NCI-H187 (cell line): Measurements from ENCODE around the gene MMP27.
A peak's percentile ranks its signal among the peaks of the same experiment; 100 is the strongest.
"Not testable (repeated sequence)": the region's sequence is repeated elsewhere in the genome, so short reads cannot be mapped to it uniquely, and the experiment has no call there.

ENCODE experiments used
- DNase-seq, 2 experiments: peaks; one replicate each; lab custom pipeline; 2025; lab: John Stamatoyannopoulos, UW

The MMP27 gene, protein sequence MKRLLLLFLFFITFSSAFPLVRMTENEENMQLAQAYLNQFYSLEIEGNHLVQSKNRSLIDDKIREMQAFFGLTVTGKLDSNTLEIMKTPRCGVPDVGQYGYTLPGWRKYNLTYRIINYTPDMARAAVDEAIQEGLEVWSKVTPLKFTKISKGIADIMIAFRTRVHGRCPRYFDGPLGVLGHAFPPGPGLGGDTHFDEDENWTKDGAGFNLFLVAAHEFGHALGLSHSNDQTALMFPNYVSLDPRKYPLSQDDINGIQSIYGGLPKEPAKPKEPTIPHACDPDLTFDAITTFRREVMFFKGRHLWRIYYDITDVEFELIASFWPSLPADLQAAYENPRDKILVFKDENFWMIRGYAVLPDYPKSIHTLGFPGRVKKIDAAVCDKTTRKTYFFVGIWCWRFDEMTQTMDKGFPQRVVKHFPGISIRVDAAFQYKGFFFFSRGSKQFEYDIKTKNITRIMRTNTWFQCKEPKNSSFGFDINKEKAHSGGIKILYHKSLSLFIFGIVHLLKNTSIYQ

DNA sequence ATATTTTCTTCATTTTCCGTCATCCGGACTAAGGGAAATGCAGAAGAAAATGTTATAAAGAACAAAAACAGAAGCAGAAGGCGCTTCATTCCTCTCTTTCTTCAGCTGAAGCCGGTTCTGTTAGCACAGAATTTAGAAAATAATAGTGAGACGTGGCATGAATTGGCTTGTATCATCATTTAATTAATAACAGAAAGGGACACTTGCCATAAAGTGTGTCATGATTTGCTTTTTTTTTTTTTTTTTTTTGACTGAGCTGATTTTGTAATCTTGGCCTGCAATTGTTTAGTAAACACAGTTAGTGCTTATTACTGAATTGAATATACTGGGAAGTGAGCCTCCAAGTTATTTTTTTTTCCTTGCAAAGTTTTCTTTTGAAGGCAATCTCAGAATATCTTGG lies at the start of gene MMP27:
Gene MMP27, minus strand, starts transcription at position 144 of the 400 bp plus-strand sequence. Its CDS starts 55 bp downstream, at position 89.
- DNase-seq, result no peak

DNA sequence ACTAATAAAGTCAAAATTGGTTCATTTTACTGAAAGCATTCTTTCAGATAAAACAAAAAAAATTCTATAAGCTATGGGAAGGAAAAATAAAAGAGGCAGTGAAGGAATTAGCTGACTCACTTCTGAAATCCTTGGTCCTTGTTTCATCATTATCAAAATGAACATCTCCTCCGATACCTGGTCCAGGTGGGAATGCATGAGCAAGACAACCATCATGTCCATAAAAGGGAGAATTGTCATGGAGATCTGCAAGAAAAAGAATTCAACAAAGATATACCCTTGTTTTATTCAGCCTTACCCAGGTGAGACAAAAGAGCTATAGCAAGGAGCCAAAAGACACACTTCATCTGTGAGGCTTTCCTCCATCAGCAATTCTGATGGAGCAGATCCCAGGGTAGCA lies 47.7 kb upstream of the MMP27 start:
- DNase-seq, result no peak

DNA sequence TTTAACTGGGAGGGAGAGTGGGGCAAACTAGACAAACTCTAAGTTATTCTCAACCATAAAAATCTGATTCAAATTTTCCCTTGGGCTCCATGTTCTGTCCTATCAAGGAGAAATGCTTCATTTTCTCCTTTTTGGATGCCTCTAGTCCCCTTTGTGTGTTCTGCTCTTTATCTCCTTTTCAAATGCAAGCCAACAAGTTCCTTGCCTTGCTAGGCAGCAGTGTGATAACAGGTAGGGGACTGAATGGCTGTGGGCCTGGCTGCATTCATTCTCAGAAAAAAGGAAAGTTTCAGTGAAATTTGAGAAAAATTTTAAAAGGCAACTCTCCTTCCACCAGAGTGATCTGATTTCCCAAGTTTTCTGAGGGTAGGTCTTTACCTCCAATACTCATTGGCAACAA lies 46.1 kb upstream of the MMP27 start:
- DNase-seq, result no peak

DNA sequence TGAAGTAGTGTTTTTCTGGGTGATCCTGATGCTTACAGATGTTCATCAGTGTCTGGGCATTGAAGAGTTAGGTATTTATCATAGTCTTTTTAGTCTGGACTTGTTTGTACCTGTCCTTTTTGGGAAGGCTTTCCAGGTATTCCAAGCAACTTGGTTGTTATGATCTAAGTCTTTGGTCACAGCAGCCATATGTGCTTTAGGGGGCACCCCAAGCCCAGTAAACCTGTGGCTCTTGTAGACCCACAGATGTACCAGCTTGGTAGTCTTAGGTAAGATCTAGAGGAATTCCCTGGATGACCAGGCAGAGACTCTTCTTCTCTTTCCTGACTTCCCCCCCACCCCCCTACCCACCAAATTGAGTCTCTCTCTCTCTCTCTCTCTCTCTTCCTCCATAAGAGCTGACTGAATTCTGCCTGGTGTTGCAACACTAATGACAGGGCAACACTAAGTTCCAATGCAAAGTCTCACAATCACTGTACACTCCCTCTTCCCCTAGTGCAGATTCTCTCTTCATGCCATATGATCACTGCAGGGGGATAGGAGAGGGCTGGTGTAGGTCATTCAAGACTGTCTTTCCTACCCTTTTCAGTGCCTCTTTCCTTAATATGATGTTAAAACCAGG lies 43.6 kb upstream of the MMP27 start:
- DNase-seq, result no peak

DNA sequence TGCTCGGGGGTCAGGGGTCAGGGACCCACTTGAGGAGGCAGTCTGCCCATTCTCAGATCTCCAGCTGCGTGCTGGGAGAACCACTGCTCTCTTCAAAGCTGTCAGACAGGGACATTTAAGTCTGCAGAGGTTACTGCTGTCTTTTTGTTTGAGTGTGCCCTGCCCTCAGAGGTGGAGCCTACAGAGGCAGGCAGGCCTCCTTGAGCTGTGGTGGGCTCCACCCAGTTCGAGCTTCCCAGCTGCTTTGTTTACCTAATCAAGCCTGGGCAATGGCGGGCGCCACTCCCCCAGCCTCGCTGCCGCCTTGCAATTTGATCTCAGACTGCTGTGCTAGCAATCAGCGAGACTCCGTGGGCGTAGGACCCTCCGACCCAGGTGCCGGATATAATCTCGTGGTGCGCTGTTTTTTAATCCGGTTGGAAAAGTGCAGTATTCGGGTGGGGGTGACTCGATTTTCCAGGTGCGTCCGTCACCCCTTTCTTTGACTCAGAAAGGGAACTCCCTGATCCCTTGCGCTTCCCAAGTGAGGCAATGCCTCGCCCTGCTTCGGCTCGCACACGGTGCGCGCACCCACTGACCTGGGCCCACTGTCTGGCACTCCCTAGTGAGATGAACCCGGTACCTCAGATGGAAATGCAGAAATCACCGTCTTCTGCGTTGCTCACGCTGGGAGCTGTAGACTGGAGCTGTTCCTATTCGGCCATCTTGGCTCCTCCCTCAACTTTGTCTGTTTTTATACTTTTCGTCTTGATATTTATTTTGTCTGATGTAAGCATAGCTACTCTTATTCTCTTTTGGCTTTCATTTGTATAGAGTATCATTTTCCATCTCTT lies 41.4 kb upstream of the MMP27 start:
- DNase-seq, result peak in 1 of 2 experiments; percentile 8

DNA sequence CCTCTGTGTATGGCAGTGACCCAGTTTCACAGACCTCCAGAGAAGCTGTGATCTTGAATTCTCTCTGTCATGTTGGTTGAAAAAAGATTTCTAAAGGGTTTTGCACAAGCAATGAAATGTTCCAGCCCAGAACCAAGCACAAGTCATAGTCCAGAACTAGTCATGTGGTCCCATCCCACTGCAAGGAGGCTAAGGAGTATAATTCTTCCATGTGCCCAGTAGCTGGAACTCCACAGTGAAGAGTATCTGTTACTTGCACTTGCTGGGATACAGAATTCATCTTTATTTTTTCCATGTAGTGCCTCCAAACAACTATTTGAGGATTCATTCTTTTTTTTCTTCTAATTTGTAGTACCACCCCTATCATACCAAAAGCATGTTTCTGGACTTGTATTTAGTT lies 29.1 kb upstream of the MMP27 start:
- DNase-seq, result no peak

DNA sequence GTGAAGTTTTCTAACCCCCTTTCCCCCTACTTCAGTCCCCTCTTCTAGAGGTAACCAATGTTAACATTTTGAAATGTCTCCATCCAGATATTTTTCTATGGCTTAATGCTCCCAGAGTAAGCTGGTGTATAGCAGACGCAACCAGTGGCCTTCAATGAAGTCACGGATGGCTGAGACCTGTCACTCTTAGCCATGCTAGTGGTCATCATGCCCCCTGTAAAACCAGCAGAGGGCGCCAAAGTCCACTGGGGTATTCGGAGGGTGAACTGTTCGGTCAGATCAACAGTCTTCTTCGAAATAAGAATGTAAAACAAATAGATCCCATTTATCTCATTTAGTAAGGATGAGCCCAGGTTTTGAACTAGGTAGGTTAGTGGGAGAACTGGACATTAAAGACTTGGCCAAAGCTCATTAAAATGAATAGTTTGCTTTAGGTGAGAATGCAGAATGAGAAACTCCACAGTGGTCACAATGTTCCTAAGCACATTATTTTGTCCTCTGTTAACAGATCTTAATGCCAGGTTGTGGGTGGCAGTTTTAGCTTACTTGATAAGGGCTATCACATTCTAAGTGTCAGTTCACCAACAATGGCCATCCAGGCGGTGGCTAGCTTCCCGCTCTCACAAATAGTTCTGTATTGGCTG lies 27.8 kb upstream of the MMP27 start:
- DNase-seq, result peak; percentile 32 to 72

DNA sequence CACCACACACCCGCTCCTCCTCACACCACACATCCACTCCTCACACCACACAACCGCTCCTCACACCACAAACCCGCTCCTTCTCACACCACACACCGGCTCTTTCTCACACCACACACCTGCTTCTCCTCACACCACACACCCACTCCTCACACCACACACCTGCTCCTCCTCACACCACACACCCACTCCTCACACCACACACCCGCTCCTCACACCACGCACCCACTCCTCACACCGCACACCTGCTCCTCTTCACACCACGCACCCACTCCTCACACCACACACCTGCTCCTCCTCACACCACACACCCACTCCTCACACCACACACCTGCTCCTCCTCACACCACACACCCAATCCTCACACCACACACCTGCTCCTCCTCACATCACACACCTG lies 25.4 kb upstream of the MMP27 start:
- DNase-seq, result not testable (repeated sequence)

DNA sequence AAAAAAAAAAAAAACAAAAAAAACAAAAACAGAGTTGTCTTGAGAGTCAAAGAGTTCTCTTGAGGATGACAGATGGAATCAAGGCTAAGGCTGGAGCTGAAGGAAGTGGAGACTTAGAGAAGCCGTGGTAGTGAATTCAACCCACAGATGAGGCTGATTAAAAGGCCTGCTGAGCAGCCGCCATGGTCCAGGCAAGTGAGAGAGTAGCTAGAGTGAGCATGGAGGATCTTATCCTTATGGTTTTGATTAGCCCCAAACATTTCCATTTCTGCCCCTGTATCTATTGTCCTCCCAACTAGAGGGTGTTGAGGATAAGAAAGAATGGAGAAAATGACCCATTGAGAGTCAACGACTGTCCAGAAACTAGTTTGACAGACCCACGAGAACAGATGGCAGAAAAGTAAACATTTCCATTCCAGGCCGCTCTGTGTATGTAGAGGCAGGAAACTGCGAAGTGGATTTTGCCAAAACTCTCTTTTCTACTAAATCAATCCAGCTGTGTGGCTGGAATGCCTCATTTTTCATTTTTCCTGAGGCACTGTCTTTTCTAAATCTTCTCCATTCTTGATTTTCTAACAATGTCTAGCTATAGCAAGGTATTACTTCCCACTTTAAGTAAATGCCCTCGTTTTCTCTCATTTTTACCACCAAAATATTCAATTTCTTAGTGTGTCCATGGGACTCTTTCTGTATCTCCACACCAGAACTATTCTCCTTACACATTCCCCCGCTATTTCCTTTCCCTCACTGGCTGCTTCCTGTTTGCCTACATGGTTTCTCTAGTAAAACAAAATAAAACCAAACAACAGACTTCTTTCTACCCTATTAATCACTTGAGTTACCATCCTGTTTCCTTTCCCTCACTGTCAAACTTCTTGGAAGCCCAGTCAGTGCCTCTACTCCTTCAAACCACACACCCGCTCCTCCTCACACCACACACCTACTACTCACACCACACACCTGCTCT lies 24.6 kb upstream of the MMP27 start:
- no peak for DNase-seq

DNA sequence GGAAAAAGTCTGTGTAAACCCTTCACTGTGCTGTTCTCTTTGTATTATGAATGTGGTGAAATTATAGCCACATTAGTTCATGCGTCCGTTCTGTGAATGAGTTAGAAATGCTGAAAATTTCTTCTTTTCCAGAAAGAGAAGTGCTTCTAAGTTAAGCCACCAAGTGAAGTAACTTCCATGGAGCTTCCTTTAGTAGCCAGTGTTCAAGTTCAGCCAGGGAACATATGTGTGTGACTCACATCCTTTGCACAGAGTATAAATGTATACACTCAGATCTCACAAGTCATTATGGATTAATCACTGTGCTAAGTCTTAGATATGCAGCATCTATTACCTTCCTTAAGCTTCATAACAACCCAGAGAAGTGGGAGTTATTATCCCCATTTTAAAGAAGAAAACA lies 22.3 kb upstream of the MMP27 start:
- DNase-seq, result no peak

DNA sequence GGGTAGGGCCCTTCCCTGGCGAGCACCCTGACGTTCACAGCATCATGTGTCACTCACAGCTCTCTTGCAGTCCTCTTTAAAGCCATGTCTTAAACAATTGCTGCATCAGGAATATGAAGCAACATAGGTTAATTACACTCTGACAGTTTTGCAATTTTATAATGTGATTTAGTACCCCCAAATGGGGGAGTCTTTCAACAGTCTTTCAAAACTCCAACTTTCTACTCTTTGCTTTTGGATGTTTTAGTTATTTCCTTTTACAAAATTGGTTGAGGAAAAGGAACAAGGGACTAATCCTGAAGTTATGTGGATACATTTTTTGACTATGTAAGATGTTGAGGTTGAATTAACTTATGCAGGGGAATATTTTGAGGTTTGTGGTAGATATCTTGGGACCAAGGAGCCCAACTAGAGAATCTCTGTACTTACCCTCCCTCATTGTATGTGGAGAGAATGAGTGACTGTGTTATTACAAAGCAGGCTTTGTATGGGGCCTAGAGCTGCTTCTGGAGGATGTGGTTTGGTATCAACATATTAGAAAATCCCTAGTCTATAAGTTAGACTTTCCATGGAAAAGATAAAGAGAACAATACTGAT lies 19.4 kb upstream of the MMP27 start, which contains the start of gene MMP8:
Gene MMP8, minus strand, starts transcription at position 51 of the 597 bp plus-strand sequence. CDS start 99 bp downstream, outside the sequence.
- DNase-seq, result no peak

DNA sequence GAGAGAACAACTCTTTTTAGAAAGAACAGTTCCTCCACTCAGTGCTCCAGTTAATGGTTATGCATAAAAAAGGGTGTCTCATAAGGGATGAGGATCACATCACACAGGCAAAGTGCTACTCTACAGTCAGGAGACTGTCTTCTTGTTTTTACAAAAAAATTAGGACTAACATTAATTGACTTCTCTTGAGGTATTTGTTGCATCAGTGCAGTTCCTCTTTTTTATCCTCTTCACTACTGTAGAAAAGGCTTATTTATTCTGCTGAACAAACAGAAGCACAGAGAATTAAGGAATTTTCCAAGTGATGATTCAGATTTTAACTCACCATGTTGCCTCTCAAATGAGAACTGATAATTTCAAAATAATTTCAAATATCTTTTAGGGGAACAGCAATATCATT lies 17.3 kb upstream of the MMP27 start:
- no peak for DNase-seq

DNA sequence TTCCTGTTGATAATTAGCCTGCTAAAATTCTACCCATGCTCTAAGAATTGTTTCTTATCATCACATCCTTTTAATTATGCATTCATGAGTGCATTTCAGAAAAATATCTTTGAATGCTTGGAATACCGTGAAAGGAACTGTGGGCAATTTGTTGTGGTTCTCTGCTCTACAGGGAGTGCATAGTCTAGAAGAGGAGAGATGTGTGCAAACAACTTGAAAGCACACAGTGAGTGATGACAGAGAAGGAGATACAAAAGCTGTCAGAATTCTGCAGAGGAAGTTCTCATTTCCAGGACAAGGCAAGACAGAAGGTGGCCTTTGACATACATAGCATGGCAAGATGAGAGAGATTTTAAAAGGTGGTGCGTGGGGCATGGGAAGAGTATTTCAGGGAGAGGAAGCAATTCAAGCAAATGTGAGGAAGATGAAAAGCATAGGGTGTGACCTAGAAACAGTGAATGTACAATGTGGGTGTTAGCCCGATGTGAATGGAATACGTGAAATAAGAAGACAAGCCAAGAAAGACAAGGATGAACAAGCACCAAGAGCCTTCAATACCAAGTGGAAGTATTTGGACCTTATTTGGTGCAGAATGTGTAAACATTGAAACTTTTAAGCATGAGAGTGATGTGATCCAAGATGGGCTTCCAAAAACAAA lies 14.2 kb upstream of the MMP27 start:
- DNase-seq, result no peak

DNA sequence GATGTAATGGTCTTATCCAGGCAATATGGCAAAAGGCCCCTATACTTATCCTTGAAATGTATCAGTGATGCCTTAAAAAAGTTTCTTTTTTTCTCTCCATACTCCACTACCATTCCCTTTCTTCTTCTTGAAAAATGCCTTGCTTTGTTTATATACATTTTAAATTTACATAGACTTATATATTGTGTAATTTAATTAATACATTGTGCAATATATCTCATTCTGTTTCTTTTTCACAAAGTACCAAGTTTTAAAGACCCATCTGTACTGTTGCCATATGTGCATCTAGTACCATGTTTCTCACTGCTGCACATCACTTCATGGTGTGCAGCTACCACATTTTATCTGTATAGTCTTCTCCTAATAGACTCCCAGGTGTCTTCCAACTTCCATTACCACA lies 11.7 kb upstream of the MMP27 start:
- DNase-seq, result no peak

DNA sequence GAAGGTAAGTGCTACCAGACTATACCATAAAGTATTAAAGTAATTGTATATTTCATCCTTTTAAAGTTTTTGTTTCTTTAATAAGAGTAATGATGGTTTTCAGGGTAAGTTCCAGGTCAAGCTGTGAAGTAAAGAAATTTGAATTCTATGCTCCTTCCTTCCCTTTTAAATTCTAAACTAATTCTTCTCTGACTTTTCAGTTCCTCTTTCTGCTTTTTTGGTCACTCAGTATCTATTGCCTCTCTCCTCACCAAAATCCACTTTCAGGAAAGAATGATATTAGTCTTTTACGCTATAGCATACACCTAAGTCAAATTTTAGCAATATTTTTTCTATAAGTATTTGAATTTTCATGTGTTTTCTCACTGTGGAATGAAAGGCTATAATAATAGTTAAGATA lies 11.0 kb upstream of the MMP27 start:
- no peak for DNase-seq

DNA sequence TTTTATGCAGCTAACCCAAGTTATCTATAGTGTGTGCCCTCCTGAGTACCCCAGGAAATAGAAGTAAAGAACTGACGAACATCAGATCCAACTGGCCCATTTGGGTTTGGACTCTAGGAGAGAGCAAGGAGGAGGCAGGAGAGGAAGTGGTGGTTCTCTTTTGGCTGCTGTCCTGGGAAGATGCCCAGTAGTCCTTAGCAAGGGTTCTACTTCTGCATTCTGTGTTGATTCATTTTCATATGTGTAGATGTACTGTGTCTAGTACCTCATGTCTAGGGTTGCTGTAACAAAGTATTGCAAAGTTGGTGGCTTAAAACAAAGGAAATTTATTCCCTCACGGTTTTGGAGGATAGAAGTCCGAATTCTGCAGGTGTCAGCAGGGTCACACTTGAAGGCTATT lies 6.6 kb upstream of the MMP27 start:
- DNase-seq, result no peak

DNA sequence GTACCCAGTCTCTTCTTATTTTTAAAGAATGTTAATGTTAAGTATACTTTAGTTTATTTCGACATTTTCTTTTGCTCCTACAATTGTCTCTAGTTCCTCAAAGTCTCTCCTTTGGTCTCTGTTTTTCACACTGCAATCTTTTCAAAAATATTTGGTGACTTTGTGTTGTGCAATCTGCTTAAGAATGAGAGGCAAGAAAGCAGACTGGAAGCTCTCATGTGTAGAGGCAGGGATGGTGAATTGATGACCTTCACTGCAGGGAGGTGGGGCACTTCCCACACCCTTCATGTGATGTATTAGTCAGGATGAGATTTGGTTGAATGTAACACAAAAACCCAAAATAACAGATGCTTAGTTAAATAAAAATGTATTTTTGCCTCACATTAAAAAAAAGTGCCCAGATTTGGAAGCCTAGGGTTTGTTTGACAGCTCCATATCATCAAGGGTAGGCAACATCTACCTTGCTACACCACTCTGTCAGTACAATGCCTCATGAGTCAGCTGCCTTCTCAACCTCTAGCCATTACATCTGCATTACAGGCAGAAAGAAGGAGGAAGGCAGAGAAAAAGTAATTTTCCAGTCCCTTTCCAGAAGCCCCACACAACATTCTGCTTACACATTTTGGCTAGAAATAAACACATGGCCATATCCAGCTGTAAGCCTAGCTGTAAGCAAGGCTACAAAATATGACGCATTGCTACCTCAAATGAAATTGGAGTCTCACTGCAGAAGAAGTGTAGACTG lies 3.8 kb upstream of the MMP27 start:
- DNase-seq, result no peak

DNA sequence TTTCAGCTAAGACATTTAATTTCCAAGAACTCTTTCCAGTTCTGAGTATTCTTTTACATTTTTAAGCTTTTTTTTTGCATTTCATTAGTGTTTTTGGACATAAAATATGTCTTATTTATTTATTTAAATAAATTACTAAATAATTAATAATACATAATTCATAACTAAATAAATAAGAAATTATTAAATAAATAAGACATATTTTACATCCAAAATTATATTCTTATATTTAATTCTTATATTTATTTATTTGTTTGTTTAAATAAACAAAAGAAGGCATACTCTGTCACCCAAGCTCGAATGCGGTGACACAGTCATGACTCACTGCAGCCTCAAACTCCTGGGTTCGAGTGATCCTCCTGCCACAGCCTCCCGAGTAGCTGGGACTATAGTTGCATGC lies 3.1 kb upstream of the MMP27 start:
- DNase-seq, result no peak

DNA sequence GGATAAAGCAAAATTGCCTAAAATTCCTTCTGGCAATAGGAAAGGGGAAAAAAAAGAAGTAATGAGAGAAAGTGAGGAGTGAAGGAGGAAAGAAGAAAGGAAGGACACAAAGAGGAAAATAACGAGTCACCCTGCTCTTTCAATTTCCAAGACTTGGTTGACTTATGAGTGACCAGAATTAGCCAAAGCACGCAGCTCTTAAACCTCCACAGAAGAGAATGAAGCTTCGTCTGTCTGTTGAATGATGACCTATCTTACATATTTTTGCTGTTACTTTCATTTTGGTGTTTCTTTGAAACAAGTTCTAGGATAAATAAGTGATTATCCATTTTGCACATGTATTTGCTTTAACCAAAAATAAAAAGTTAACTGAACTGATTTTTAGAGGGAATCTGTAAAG lies 728 bp downstream of the MMP27 start:
- no peak for DNase-seq
